ENCODE data around the gene VWA5A. TPM values are rescaled to one million over a fixed set of nuclear protein-coding genes. Genes with fewer than 3 reads are reported as not detected.

The VWA5A gene
- total RNA-seq, 1 donor from 2014 or later = 22.0 TPM

GRCh38 chr11:124170801-124171586 lies 55.7 kb downstream of the VWA5A start:
- no peak for DNase-seq

DNA sequence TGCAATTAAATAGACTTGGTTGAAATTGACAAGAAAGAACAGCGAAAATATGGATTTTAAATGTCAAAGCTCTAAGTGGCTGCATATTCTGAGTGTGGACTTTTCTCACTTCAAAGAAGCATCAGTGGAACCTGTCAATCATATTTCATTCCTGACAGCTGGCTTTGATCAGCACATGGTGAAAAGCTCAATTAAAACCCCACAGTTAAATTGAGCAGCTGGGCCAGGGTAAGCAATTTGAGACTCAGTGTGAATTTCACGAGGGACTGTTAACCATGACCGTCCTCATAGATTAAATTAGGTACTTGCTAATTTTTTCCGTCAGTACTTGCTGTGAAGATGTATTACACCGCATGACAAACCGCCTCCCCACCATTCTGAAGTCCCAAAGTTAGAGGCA lies 56.9 kb downstream of the VWA5A start:
- no peak for DNase-seq

DNA sequence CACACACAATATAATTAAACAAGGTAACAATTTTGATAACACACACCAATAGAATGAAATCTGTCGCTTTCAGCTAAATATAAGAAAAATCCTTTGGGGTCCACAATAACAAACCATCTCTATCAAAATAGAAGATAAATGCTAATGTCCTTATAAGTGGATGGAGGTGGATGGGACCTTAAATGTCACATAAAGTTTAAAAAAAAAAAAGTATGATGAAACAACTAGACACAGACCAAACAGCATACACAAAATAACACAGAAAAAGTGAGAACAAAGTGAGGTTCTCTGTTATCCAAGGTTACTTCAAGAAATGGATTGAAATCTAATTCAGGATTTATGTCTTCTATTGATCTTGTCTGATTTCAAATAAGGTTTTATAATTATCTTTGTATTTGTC lies 57.3 kb downstream of the VWA5A start:
- no peak for DNase-seq

- DNase-seq = no peak
Measured at GRCh38 chr11:124174001-124174583, 58.8 kb downstream of the VWA5A start.

GRCh38 chr11:124176925-124177715 lies 61.9 kb downstream of the VWA5A start:
- DNase-seq = no peak

GRCh38 chr11:124179310-124179709 lies 64.1 kb downstream of the VWA5A start:
- no peak for DNase-seq

GRCh38 chr11:124183068-124183467 lies 67.8 kb downstream of the VWA5A start, which contains the start of gene OR10D3:
OR10D3 (plus strand) TSS chr11:124183345; CDS start chr11:124185270, 1,925 bp downstream.
- no peak for DNase-seq

DNA sequence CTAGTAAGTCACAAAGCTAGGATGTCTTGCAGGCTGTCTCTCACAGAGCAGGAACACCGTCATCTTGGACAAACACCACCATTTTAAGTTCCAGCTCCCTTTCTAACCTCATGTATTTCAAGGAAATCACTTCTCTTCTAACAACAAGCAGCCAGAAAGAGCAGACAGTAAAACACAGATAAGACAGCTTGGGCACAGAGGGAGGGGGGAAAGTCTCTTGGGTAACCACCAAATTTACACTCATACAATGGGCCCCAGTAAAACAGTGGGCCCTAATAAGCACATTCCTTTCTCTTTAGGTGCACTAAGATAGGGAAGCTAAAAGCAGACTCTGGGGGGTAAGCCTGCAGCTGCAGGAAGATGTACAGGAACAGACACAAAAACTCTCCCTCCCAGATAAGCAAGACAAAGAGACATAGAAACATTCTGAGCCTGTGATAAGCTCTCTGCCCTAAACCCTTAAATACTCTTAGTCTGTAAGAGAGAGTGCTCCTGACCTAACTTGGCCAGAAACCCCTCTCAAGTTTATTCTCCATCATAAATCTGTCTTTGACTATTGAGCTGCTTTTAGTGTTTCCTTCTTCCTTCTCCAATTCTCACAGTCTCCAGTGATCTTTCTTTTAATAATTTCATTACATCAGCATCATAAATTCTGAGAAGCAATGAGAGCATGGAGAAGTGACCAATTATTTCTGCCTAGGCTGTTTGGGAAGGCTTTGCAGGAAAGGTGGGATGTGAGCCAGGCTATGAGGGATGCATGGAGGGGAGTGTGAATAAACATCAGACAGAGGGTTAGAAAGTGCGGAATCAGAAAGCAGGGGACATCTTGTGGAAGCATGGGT lies 75.3 kb downstream of the VWA5A start:
- peak; percentile 73 for DNase-seq

DNA sequence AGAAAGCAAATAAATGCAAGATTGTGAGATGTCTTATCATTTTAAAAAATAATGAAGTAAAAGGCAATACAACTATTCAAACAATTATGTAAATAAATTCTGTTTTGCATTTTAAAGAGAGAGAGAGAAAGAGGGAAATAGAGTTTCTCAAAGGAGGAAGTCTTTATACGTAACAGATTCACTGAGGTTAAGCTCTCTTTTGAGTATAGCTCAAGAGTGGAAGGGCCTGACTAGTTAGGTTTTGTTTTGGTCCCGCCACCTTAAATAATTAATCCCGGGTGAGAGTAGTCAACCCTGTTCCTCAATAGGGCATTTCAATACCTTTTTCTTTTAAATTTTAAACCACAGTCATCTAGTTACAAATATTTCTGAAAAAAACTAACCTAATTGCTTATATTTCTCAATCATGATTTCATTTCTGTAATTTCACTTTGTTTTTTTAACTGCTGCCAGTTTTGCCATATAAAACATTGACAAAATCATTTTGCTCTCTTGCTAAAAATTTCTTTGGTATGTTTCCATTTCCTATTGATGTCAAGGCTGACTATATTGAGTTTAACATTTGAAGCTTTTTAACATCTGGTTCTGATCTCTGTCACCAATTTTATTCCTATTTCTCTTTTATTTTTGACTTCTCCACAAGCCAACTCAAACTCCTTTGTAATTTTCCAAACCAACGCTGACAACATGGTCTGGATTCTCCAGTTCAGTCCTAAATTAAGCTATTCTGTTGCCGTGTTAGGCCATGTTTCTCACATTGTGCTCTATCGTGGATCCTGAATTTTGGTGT lies 78.2 kb downstream of the VWA5A start:
- peak; percentile 58 for DNase-seq

DNA sequence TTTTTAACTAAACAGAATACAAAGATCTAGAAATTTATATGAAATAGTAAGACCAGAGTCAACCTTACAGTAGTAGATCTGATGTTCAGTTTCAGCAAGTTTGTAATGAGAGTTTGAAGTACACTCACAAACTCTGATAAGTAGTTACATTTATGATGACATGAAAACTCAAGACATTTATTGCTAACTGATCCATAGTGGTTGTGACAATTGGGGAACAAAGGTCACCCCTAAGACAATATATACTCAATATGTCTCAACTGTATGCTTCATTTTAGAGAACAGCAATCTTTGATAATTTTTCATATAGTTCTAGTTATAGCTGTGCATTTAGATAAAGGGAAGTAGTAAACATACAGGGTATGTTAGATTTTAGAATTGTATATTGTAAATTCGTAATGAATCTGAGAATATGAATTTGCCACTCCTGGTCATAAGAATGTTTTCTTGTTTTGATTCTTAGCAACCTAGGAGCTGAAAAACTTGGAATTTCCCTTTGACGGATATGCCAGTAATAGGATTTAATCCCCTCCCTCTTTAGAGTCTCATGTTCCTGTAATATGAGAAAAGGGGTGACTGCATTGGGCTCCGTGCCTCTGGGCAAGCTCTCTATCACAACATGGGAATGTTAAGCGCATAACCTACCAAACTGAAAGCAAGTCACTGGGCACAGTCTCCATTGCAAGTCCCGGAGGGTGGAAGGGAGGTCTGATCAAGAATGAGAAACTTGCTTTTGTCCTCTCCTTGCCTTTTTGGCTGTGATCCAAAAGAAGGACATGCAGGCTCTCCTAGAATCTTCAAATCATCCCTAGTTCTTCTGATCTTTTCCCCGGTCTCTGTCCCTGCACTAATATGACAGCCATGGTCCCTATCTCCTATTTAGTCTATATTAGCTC lies 79.3 kb downstream of the VWA5A start:
- peak; percentile 57 for DNase-seq

GRCh38 chr11:124195189-124195734 lies 80.0 kb downstream of the VWA5A start:
- DNase-seq = no peak

Other genes starting within 250 kb of the VWA5A start
- not detected for gene TMEM225, start 229.8 kb upstream of the VWA5A start, total RNA-seq
- gene OR8D4, start 213.3 kb upstream of the VWA5A start, total RNA-seq = 0.30 TPM
- not detected for gene OR4D5, start 175.8 kb upstream of the VWA5A start, total RNA-seq
- not detected for gene OR6T1, start 171.6 kb upstream of the VWA5A start, total RNA-seq
- gene OR10S1, start 137.7 kb upstream of the VWA5A start, total RNA-seq = not detected
- not detected for gene OR10G6, start 120.3 kb upstream of the VWA5A start, total RNA-seq
- gene OR10G4, start 102.5 kb upstream of the VWA5A start, total RNA-seq = not detected
- gene OR10G9, start 92.4 kb upstream of the VWA5A start, total RNA-seq = not detected
- gene OR10G8, start 88.7 kb upstream of the VWA5A start, total RNA-seq = not detected
- gene OR10G7, start 74.1 kb upstream of the VWA5A start, total RNA-seq = not detected
- gene OR10D3, start 67.9 kb downstream of the VWA5A start, total RNA-seq = not detected
- not detected for gene OR8G1, start 125.6 kb downstream of the VWA5A start, total RNA-seq
- gene OR8G5, start 140.9 kb downstream of the VWA5A start, total RNA-seq = not detected
- not detected for gene OR8D1, start 198.5 kb downstream of the VWA5A start, total RNA-seq
- gene OR8D2, start 204.7 kb downstream of the VWA5A start, total RNA-seq = not detected

All from skin of body (tissue), 2 donors.